Inflammatory macrophage treated with lipopolysaccharide for 1 hour (primary cell): ENCODE results near the gene CHRNA1.

Source experiments
- DNase-seq, 2 donors: peaks; one replicate each; pipeline ENCODE4 v3.0.0-alpha.2; 2020 to 2022

Gene CHRNA1

GRCh38 chr2:174759381-174760065 is 4.7 kb downstream of the CHRNA1 start:
- DNase-seq, result no peak

- DNase-seq, result no peak
Observed at GRCh38 chr2:174756743-174757142, 7.5 kb downstream of the CHRNA1 start.

GRCh38 chr2:174753038-174753633 is 11.1 kb downstream of the CHRNA1 start:
- peak; percentile 18 to 52 for DNase-seq

GRCh38 chr2:174752403-174753037 is 11.8 kb downstream of the CHRNA1 start:
- DNase-seq, result no peak

- DNase-seq, result peak; percentile 36 to 66
Observed at GRCh38 chr2:174750923-174751441, 13.3 kb downstream of the CHRNA1 start.

- no peak for DNase-seq
Observed at GRCh38 chr2:174749793-174750192, 14.5 kb downstream of the CHRNA1 start.

- peak; percentile 28 to 74 for DNase-seq
Observed at GRCh38 chr2:174748948-174749347, 15.3 kb downstream of the CHRNA1 start.

- DNase-seq, result no peak
Observed at GRCh38 chr2:174745142-174745541, 19.1 kb downstream of the CHRNA1 start.

GRCh38 chr2:174744111-174744510 is 20.2 kb downstream of the CHRNA1 start:
- no peak for DNase-seq

GRCh38 chr2:174740721-174741120 is 23.6 kb downstream of the CHRNA1 start:
- DNase-seq, result no peak

- peak in 1 of 2 donors; percentile 36 for DNase-seq
Observed at GRCh38 chr2:174738841-174739240, 25.4 kb downstream of the CHRNA1 start.

- no peak for DNase-seq
Observed at GRCh38 chr2:174731546-174731945, 32.7 kb downstream of the CHRNA1 start.

- no peak for DNase-seq
Observed at GRCh38 chr2:174730698-174731018, 33.6 kb downstream of the CHRNA1 start.

GRCh38 chr2:174729797-174730697 is 34.2 kb downstream of the CHRNA1 start:
- DNase-seq, result peak; percentile 43 to 45

GRCh38 chr2:174728096-174728495 is 36.2 kb downstream of the CHRNA1 start:
- no peak for DNase-seq

GRCh38 chr2:174726212-174726611 is 38.1 kb downstream of the CHRNA1 start:
- DNase-seq, result no peak

- DNase-seq, result peak; percentile 51 to 74
Observed at GRCh38 chr2:174722942-174723592, 41.2 kb downstream of the CHRNA1 start.

- DNase-seq, result no peak
Observed at GRCh38 chr2:174719016-174719415, 45.3 kb downstream of the CHRNA1 start.

GRCh38 chr2:174718591-174718990 is 45.7 kb downstream of the CHRNA1 start:
- no peak for DNase-seq

GRCh38 chr2:174717916-174718315 is 46.4 kb downstream of the CHRNA1 start:
- no peak for DNase-seq

- DNase-seq, result no peak
Observed at GRCh38 chr2:174717273-174717672, 47.0 kb downstream of the CHRNA1 start.

- no peak for DNase-seq
Observed at GRCh38 chr2:174716785-174717184, 47.5 kb downstream of the CHRNA1 start.

GRCh38 chr2:174713686-174714085 is 50.6 kb downstream of the CHRNA1 start:
- DNase-seq, result no peak
